Mesendoderm (in vitro differentiated cells): ENCODE measurements around the gene LRRC3.
A peak's percentile ranks its signal among the peaks of the same experiment; 100 is the strongest.
"Not testable (repeated sequence)": the region's sequence is repeated elsewhere in the genome, so short reads cannot be mapped to it uniquely, and the experiment has no call there.

Experiments
- DNase-seq: peaks from one replicate; pipeline ENCODE4 v3.0.0; 2013
- H2AK5ac ChIP-seq: 2 replicates; pipeline ENCODE4 v1.6.1; 2013; ENCODE audit warnings: low read length, inconsistent platforms
- H2BK120ac ChIP-seq: 2 replicates; pipeline ENCODE4 v1.6.1; 2013; ENCODE audit warnings: low read depth, mild to moderate bottlenecking, low read length, moderate library complexity, mixed read lengths
- H2BK15ac ChIP-seq: replicated peaks from 2 replicates; pipeline ENCODE4 v1.6.1; 2013; ENCODE audit warnings: low read depth, mild to moderate bottlenecking, moderate library complexity
- H2BK5ac ChIP-seq: 2 replicates; pipeline ENCODE4 v1.6.1; 2013; ENCODE audit warnings: low read length, inconsistent platforms
- H3K18ac ChIP-seq: 2 replicates; pipeline ENCODE4 v1.6.1; 2013; ENCODE audit warnings: mild to moderate bottlenecking, low read length, mixed read lengths
- H3K23ac ChIP-seq: one replicate; pipeline ENCODE4 v1.6.1; 2013; ENCODE audit warnings: low read length
- H3K27ac ChIP-seq: 2 replicates; pipeline ENCODE4 v1.5.1; 2013; ENCODE audit warnings: low read depth, mild to moderate bottlenecking, inconsistent platforms, low read length, moderate library complexity
- H3K27me3 ChIP-seq: 2 replicates; pipeline ENCODE4 v1.6.1; 2013; ENCODE audit warnings: low read length, control low read depth, mild to moderate bottlenecking, inconsistent platforms; ENCODE audit not compliant: insufficient read depth, poor library complexity
- H3K36me3 ChIP-seq: 2 replicates; pipeline ENCODE4 v1.6.1; 2013; ENCODE audit warnings: low read length, inconsistent platforms; ENCODE audit not compliant: control insufficient read depth, insufficient read depth
- H3K4ac ChIP-seq: one replicate; pipeline ENCODE4 v1.6.1; 2013; ENCODE audit warnings: low read depth, mild to moderate bottlenecking, low read length, moderate library complexity
- H3K4me1 ChIP-seq: 2 replicates; pipeline ENCODE4 v1.6.1; 2013; ENCODE audit warnings: low read depth, low read length, inconsistent platforms; ENCODE audit not compliant: control insufficient read depth
- H3K4me2 ChIP-seq: 2 replicates; pipeline ENCODE4 v1.6.1; 2013; ENCODE audit warnings: low read length
- H3K4me3 ChIP-seq: 2 replicates; pipeline ENCODE4 v1.5.1; 2013; ENCODE audit warnings: mild to moderate bottlenecking, low read length
- H3K56ac ChIP-seq: one replicate; pipeline ENCODE4 v1.6.1; 2013; ENCODE audit warnings: low read length
- H3K79me1 ChIP-seq: 2 replicates; pipeline ENCODE4 v1.6.1; 2013; ENCODE audit warnings: low read length, inconsistent platforms
- H3K79me2 ChIP-seq: 2 replicates; pipeline ENCODE4 v1.6.1; 2013; ENCODE audit warnings: mild to moderate bottlenecking, low read length; ENCODE audit not compliant: control insufficient read depth, insufficient read depth
- H3K9ac ChIP-seq: 2 replicates; pipeline ENCODE4 v1.6.1; 2013; ENCODE audit warnings: low read length, inconsistent platforms
- H4K5ac ChIP-seq: one replicate; pipeline ENCODE4 v1.6.1; 2013; ENCODE audit warnings: low read length
- H4K8ac ChIP-seq: one replicate; pipeline ENCODE4 v1.6.1; 2013; ENCODE audit warnings: low read depth, mild to moderate bottlenecking, control low read depth, low read length, moderate library complexity
- WGBS: extraction: QIAGEN DNeasy Blood & Tissue Kit; methylation state at CpG from one replicate; pipeline ENCODE4 v1.1.7; 2013; ENCODE audit warnings: low lambda C conversion rate, missing lambda C conversion rate; ENCODE audit not compliant: insufficient coverage; ENCODE audit errors: extremely low coverage; 5-methylcytosine and 5-hydroxymethylcytosine counted together

Gene LRRC3

DNA sequence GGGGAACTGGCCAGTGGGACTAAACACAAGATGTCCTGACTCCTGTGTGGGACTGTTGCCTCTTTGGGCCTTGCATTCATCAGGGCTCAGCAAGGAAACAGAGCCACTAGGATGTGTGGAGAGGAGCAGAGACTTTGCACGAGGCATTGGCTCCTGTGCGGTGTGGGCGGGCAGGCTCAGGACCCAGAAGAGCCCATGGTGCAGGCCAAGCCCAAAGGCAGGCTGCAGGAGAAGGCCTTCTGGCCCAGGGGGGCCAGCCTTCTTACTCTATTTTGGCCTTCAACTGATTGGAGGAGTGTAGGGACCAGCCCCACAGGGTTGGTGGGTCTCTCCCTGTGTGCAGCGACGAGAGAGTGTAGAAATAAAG is 23.5 kb downstream of the LRRC3 start:
- Histone ChIP-seq H3K56ac (no peak overlapping the region), H4K8ac (no peak overlapping the region), H3K4me1 (no peaks in the 10 kb centered on the region), H3K9ac (no peak overlapping the region), H3K18ac (no peak overlapping the region), H3K27ac (no peak overlapping the region), H3K79me1 (no peaks in the 10 kb centered on the region), H2AK5ac (no peak overlapping the region), H3K4me3 (no peak overlapping the region), H3K27me3 (no peaks in the 10 kb centered on the region), H3K36me3 (no peaks in the 10 kb centered on the region), H3K23ac (no peak overlapping the region), H3K79me2 (no peaks in the 10 kb centered on the region), H2BK120ac (no peak overlapping the region), H4K5ac (no peak overlapping the region), H3K4ac (no peak overlapping the region), H2BK5ac (no peak overlapping the region), H3K4me2 (no peak overlapping the region), H2BK15ac (no peak overlapping the region)
- no peak for DNase-seq
- no CpG with 5 or more reads among the region's 5 CpGs for WGBS

GRCh38 chr21:44479556-44480199 is 24.4 kb downstream of the LRRC3 start:
- H4K5ac ChIP-seq, H3K4me2 ChIP-seq, H3K9ac ChIP-seq, H3K56ac ChIP-seq, H3K79me2 ChIP-seq, H2AK5ac ChIP-seq, H3K23ac ChIP-seq, H3K27me3 ChIP-seq, H2BK15ac ChIP-seq, H4K8ac ChIP-seq, H3K4me1 ChIP-seq, H2BK120ac ChIP-seq, H3K18ac ChIP-seq, H3K27ac ChIP-seq, H3K79me1 ChIP-seq, H3K4me3 ChIP-seq, H3K36me3 ChIP-seq, H2BK5ac ChIP-seq, H3K4ac ChIP-seq: not testable (repeated sequence)
- DNase-seq: peak; percentile 44
- WGBS: no CpG with 5 or more reads among the region's 21 CpGs

DNA sequence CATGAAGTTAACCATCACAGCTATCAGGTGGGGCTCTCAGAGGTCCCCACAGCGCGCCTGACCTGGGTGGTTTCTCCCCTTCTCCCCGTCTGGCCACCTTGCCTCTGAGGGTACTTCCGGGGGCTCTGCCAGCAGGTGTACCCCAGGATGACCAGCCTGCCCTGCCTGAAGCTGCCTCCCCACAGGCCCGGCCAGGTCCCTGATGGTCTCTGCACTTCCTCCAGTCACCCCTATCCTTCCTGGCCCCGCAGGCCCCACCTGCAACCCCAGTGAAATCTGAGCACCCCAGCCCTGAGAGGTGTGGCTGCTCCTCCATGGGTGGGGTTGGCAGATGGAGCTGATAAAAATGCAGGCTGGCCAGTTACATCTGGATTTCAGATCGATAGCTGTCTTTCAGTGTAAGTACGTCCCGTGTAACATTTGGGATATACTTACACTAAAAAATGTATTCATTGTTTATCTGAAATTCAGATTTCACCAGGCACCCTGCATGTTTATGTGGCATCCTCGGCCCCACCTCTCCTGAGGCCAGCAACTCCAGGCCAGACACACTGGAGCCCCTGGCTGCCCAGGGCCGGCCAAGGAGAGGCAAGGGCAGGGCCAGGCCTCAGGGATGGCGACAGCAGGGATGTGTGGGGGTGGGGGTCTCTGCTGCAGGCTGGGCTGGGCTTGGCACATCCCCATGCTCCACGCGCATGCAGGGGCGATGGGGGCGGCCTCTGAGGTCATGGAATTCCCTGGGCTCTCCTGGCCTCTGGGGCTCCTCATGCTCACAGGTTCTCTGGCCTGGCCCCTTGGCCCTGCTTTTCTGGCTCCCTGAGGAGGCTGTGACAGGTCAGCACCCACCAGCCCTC is 25.1 kb downstream of the LRRC3 start:
- Histone ChIP-seq H3K36me3 (no peaks in the 10 kb centered on the region), H3K79me2 (no peaks in the 10 kb centered on the region), H4K8ac (no peak overlapping the region), H3K4me3 (no peak overlapping the region), H2AK5ac (no peak overlapping the region), H3K23ac (no peak overlapping the region), H3K27ac (no peak overlapping the region), H3K4me1 (no peaks in the 10 kb centered on the region), H3K79me1 (no peaks in the 10 kb centered on the region), H3K9ac (no peak overlapping the region), H3K4me2 (no peak overlapping the region), H2BK5ac (no peak overlapping the region), H2BK120ac (no peak overlapping the region), H3K27me3 (no peaks in the 10 kb centered on the region), H4K5ac (no peak overlapping the region), H3K4ac (no peak overlapping the region), H2BK15ac (no peak overlapping the region), H3K56ac (peak overlapping the region; percentile 28), H3K18ac (no peak overlapping the region)
- no CpG with 5 or more reads among the region's 16 CpGs for whole genome bisulfite sequencing
- DNase-seq: no peak

- Histone ChIP-seq H3K27ac (no peak overlapping the region), H3K18ac (no peak overlapping the region), H4K8ac (no peak overlapping the region), H3K56ac (no peak overlapping the region), H2BK15ac (no peak overlapping the region), H3K4me3 (no peak overlapping the region), H2BK5ac (no peak overlapping the region), H2AK5ac (no peak overlapping the region), H3K4me1 (no peaks in the 10 kb centered on the region), H3K23ac (no peak overlapping the region), H3K79me2 (no peaks in the 10 kb centered on the region), H3K4ac (no peak overlapping the region), H4K5ac (no peak overlapping the region), H3K27me3 (no peaks in the 10 kb centered on the region), H3K79me1 (no peaks in the 10 kb centered on the region), H3K9ac (no peak overlapping the region), H3K4me2 (no peak overlapping the region), H3K36me3 (no peaks in the 10 kb centered on the region), H2BK120ac (no peak overlapping the region)
- WGBS: no CpG with 5 or more reads among the region's 14 CpGs
- peak; percentile 74 for DNase-seq
Observed at GRCh38 chr21:44482581-44483287, 27.4 kb downstream of the LRRC3 start.

DNA sequence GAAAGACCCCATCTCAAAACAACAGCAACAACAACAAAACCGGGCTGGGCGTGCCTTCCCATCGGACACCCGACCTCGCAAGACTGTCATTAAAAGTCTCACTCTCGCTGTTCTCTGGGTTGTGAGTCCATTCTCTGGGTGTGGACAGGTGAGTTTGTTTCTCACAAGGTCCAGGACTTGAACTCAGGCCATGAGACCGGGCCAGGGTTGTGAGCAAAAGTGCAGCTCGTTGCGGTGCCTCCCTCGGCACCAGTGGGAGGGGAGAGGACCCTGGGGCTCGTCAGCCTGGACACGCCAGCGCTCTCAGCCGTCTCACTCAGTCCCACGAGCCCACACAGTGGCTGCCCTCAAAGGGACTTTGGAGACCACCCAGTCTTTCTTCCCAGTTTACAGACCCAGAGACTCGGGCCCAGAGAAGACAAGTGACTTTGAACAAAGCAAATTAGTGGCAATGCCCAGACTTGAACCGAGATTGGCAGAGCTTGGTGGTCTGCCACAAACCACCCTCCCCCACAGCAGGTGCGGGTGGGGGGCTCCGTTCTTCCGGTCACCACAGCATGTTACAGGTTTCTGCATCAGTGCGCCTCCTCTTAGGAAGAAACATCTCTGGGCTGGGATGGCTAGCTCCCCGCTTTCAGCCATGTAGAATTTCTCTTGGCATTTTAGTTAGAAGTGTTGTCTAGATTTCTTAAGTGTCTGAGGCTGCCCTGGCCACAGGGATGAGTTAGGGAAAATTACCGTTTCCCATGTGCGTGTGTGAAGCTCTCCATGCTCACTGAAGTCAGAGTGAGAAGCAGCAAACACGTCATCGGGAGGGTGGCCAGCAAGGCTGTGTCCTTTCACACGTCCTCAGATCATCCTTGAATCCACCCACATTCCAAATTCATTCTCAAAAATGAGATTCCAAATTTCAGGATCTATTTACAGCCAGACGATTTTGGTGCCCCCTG is 28.3 kb downstream of the LRRC3 start:
- Histone ChIP-seq H3K79me1 (peaks cover 5% of the 10 kb centered on the region), H2BK5ac (no peak overlapping the region), H3K4me2 (no peak overlapping the region), H3K79me2 (peaks cover 6% of the 10 kb centered on the region), H2BK15ac (no peak overlapping the region), H2BK120ac (no peak overlapping the region), H3K18ac (no peak overlapping the region), H3K4me1 (no peaks in the 10 kb centered on the region), H3K23ac (no peak overlapping the region), H4K8ac (no peak overlapping the region), H3K56ac (peak overlapping the region; percentile 57), H2AK5ac (peak overlapping the region; percentile 98), H3K9ac (no peak overlapping the region), H3K4me3 (no peak overlapping the region), H3K27ac (no peak overlapping the region), H3K36me3 (no peaks in the 10 kb centered on the region), H3K27me3 (no peaks in the 10 kb centered on the region), H4K5ac (no peak overlapping the region), H3K4ac (no peak overlapping the region)
- WGBS: no CpG with 5 or more reads among the region's 28 CpGs
- DNase-seq: no peak
